OCI-LY3 (cell line): ENCODE data around the gene WDR20.

ENCODE experiments used
- H2AFZ ChIP-seq: fragments of 200-600, 300-600 bp; shearing (Covaris generic); 2 replicates; pipeline ENCODE4 v1.6.0; 2014; ENCODE audit warnings: antibody characterized with exemption, low read depth, low read length
- H3K27ac ChIP-seq: fragments of 200-600, 300-600 bp; sonication (generic); 2 replicates; pipeline ENCODE4 v1.5.1; 2014; ENCODE audit warnings: mild to moderate bottlenecking, low read length, moderate library complexity, mixed read lengths
- H3K27me3 ChIP-seq: fragments of 200-600, 300-600 bp; sonication (generic); 2 replicates; pipeline ENCODE4 v1.6.1; 2014; ENCODE audit warnings: low read depth, low read length, mixed read lengths
- H3K36me3 ChIP-seq: fragments of 200-600, 300-600 bp; sonication (generic); replicated peaks from 2 replicates; pipeline ENCODE3; 2014; ENCODE audit warnings: low read depth, low read length, mixed read lengths
- H3K4me1 ChIP-seq: fragments of 300-600, 200-600 bp; sonication (generic); 2 replicates; pipeline ENCODE4 v1.6.1; 2014; ENCODE audit warnings: low read length, mixed read lengths
- H3K4me2 ChIP-seq: fragments of 200-600, 300-600 bp; sonication (generic); 2 replicates; pipeline ENCODE4 v1.6.1; 2014; ENCODE audit warnings: low read length, mixed read lengths
- H3K4me3 ChIP-seq: fragments of 300-600, 200-600 bp; sonication (generic); 2 replicates; pipeline ENCODE4 v1.5.1; 2014; ENCODE audit warnings: antibody characterized with exemption, mild to moderate bottlenecking, low read length, moderate library complexity
- H3K79me2 ChIP-seq: fragments of 300-600, 200-600 bp; shearing (Covaris generic); 2 replicates; pipeline ENCODE4 v1.6.1; 2014; ENCODE audit warnings: mild to moderate bottlenecking, low read length, mixed read lengths
- H3K9ac ChIP-seq: fragments of 300-600, 200-600 bp; shearing (Covaris generic); 2 replicates; pipeline ENCODE4 v1.6.0; 2014; ENCODE audit warnings: mild to moderate bottlenecking, low read length, moderate library complexity
- H3K9me3 ChIP-seq: fragments of 200-600, 300-600 bp; shearing (Covaris generic); 2 replicates; pipeline ENCODE4 v1.6.1; 2014; ENCODE audit warnings: low read length, mixed read lengths; ENCODE audit not compliant: insufficient read depth
- H4K20me1 ChIP-seq: fragments of 200-600, 300-600 bp; sonication (generic); 2 replicates; pipeline ENCODE4 v1.6.1; 2016; ENCODE audit warnings: low read length, mixed read lengths; ENCODE audit not compliant: insufficient read depth
- EZH2phosphoT487 ChIP-seq: fragments of 200-600 bp; shearing (Covaris generic); IDR thresholded peaks from 2 replicates; pipeline ENCODE4 v1.6.1; 2018; ENCODE audit warnings: antibody characterized with exemption, mixed run types, low read depth
- TF ChIP-seq, protein P1 (sequence below): fragments of 200-600, 300-600 bp; sonication (generic); IDR thresholded peaks from 2 replicates; pipeline ENCODE4 v1.5.1; 2014; ENCODE audit warnings: antibody characterized with exemption, low read length, low read depth

The WDR20 gene

DNA sequence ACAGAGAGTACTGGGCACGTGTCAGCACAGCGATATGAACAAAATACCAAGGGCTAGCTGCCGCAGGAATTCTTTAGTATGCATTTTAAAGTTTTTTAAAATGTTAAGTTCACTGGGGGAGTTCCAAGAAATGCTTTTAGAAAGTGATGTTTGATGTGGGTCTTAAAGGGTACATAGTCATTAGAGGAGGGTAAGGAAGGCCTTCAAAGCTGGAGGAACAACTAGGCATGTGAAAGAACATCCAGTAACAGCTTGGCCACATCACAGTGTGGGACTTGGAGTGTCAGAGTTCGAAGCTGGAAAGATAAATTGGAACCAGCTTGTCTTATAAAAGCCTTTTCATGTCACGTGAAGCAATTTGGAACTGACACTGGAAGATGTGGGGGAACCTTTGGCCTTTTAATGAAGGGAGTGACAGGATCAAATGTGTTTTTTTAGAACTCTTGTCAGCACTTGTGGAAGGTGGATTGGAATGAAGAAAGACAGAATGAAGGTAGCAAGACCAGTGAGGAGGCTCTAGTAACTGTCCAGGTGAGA is 57.7 kb downstream of the WDR20 start:
- Histone ChIP-seq H3K4me3 (no peak overlapping the region), H3K4me2 (no peak overlapping the region), H3K79me2 (peaks cover 17% of the 10 kb centered on the region), H3K27me3 (no peaks in the 10 kb centered on the region), H2AFZ (no peak overlapping the region), H3K36me3 (peaks cover 22% of the 10 kb centered on the region), H3K27ac (no peak overlapping the region), H4K20me1 (peaks cover 47% of the 10 kb centered on the region), H3K9ac (no peak overlapping the region), H3K9me3 (no peaks in the 10 kb centered on the region), H3K4me1 (peaks cover 33% of the 10 kb centered on the region)
- no peak for TF ChIP-seq EZH2phosphoT487
- TF ChIP-seq, protein P1, sequence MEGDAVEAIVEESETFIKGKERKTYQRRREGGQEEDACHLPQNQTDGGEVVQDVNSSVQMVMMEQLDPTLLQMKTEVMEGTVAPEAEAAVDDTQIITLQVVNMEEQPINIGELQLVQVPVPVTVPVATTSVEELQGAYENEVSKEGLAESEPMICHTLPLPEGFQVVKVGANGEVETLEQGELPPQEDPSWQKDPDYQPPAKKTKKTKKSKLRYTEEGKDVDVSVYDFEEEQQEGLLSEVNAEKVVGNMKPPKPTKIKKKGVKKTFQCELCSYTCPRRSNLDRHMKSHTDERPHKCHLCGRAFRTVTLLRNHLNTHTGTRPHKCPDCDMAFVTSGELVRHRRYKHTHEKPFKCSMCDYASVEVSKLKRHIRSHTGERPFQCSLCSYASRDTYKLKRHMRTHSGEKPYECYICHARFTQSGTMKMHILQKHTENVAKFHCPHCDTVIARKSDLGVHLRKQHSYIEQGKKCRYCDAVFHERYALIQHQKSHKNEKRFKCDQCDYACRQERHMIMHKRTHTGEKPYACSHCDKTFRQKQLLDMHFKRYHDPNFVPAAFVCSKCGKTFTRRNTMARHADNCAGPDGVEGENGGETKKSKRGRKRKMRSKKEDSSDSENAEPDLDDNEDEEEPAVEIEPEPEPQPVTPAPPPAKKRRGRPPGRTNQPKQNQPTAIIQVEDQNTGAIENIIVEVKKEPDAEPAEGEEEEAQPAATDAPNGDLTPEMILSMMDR: no peak

DNA sequence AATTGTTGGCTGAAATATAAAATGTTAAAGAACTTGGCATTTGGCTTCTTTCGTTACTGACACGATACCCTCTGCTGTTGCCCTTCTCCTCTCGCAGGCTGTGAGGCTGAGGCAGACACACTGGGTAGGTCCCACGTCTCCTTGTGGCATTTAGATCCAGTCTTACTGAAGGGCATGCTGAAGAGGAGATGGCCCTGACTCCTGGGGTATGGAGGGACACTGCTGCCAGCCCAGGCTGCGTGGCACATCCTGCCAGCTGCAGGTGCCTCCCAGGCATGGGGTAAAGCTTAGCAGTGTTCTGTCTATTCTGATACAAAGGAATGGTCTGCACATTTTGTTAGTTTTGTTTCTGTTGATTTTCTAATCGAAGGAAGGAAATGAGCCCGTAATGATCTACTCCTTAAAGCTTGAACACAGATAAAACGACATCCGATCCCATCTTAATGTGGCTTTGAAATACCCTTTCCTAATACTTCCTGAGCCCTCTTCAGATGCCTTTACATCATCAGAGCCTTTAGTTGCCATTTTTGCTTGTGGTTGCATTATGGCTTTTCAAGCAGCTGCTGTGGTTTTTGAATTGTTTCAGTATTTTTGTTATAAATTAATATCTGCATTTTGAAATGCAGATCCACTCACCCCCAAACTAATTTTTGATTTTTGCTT is 61.1 kb downstream of the WDR20 start:
- Histone ChIP-seq H3K27ac (no peak overlapping the region), H3K4me1 (peaks cover 33% of the 10 kb centered on the region), H3K4me2 (peak overlapping the region; percentile 78), H3K4me3 (peak overlapping the region; percentile 13), H3K79me2 (peaks cover 19% of the 10 kb centered on the region), H3K9ac (no peak overlapping the region), H3K36me3 (peaks cover 22% of the 10 kb centered on the region), H4K20me1 (peaks cover 32% of the 10 kb centered on the region), H3K27me3 (no peaks in the 10 kb centered on the region), H2AFZ (no peak overlapping the region), H3K9me3 (no peaks in the 10 kb centered on the region)
- TF ChIP-seq EZH2phosphoT487: no peak
- TF ChIP-seq, protein P1: no peak

DNA sequence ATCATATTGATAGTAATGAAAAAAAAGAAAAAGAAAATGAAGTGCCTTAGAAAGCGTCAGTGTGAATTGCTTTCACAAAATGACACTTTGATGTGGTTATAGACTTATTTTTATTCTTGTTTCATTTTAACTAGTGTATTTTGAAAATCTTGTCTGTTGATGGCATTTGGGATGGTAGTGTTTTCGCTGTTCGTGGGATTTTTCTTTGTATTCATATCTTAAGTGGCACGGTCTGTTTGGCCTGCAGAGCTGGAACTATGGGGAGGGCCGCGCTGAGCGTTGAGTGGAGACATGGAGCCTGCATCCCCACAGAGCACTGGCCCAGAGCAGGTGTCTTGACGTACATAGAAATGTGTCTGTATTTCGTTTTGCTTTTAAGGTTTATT is 61.6 kb downstream of the WDR20 start:
- H3K9me3 ChIP-seq: no peaks in the 10 kb centered on the region
- peaks cover 31% of the 10 kb centered on the region for H4K20me1 ChIP-seq
- TF ChIP-seq EZH2phosphoT487: no peak
- TF ChIP-seq, protein P1: no peak
- peaks cover 19% of the 10 kb centered on the region for H3K79me2 ChIP-seq
- peak overlapping the region; percentile 78 for H3K4me2 ChIP-seq
- peaks cover 18% of the 10 kb centered on the region for H3K36me3 ChIP-seq
- H3K9ac ChIP-seq: no peak overlapping the region
- H3K27me3 ChIP-seq: no peaks in the 10 kb centered on the region
- no peak overlapping the region for H3K27ac ChIP-seq
- H3K4me3 ChIP-seq: peak overlapping the region; percentile 13
- H2AFZ ChIP-seq: no peak overlapping the region
- H3K4me1 ChIP-seq: peaks cover 33% of the 10 kb centered on the region

DNA sequence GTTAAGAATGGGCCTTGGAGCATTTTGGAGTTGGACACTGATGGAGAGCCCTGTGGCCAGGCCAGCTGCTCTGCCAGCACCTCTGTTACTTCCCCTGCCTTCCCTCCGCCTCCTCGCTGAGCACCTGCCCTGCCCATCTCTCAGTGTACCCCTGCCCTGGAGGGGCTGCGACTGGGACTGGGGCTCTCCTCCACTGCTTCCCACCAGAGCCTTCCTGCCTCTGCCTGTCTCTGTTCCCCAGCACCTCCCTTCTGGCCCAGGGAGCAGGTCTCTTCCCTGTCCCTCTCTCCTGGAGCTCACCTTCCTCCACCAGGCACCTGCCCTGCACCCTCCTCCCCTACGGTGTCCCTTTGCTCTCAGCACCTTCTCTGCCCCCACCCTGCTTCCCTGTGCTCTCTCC is 62.1 kb downstream of the WDR20 start:
- Histone ChIP-seq H3K36me3 (peaks cover 15% of the 10 kb centered on the region), H3K4me3 (peak overlapping the region; percentile 13; the same call in 1 of the 2 replicates), H3K27me3 (no peaks in the 10 kb centered on the region), H3K9ac (no peak overlapping the region), H3K4me2 (peak overlapping the region; percentile 78), H3K9me3 (no peaks in the 10 kb centered on the region), H3K79me2 (peaks cover 19% of the 10 kb centered on the region), H3K4me1 (peaks cover 33% of the 10 kb centered on the region), H3K27ac (no peak overlapping the region), H4K20me1 (peaks cover 28% of the 10 kb centered on the region), H2AFZ (no peak overlapping the region)
- TF ChIP-seq EZH2phosphoT487: no peak
- TF ChIP-seq, protein P1: no peak
